H1 (cell line): ENCODE data around the gene BRIP1. TPM values are rescaled to one million over a fixed set of nuclear protein-coding genes. Genes with fewer than 3 reads are reported as not detected.

Source experiments
- CTCF ChIA-PET: fragments of 300-600 bp; sonication (Branson Sonifier 250); formaldehyde crosslinking; loops from one replicate; lab custom pipeline; 2021; ENCODE audit not compliant: partially characterized antibody; lab: Charles Lee
- POLR2A ChIA-PET: fragments of 300-600 bp; sonication (Branson Sonifier 250); formaldehyde crosslinking; loops from one replicate; lab custom pipeline; 2021; ENCODE audit warnings: inconsistent platforms; ENCODE audit not compliant: partially characterized antibody; lab: Charles Lee
- DNase-seq, 2 experiments: peaks; one replicate each; pipeline versions ENCODE4 v3.0.0 to v3.0.0-alpha.2; 2010 to 2022; ENCODE audit warnings: low spot score in 2 of 2, low read depth in 1 of 2, mixed read lengths in 1 of 2
- FAIRE-seq: peaks from 2 replicates; lab custom pipeline; 2011; peaks lifted over from hg19 to GRCh38; lab: Jason Lieb, UNC
- H2AFZ ChIP-seq: 2 replicates; pipeline ENCODE4 v1.8.1; 2012; ENCODE audit warnings: low read length, inconsistent platforms
- H2AK5ac ChIP-seq: 2 replicates; pipeline ENCODE4 v1.6.1; 2013; ENCODE audit warnings: low read depth, low read length
- H2BK120ac ChIP-seq: replicated peaks from 2 replicates; pipeline ENCODE3; 2013; ENCODE audit warnings: low read depth, low read length, inconsistent platforms
- H2BK12ac ChIP-seq: 2 replicates; pipeline ENCODE4 v1.6.1; 2013; ENCODE audit warnings: low read depth, low read length
- H2BK15ac ChIP-seq: 2 replicates; pipeline ENCODE4 v1.6.1; 2013; ENCODE audit warnings: low read length
- H2BK20ac ChIP-seq: 2 replicates; pipeline ENCODE4 v1.6.1; 2013; ENCODE audit warnings: low read length
- H2BK5ac ChIP-seq: 2 replicates; pipeline ENCODE4 v1.6.1; 2013; ENCODE audit warnings: low read depth, low read length
- H3K14ac ChIP-seq: 2 replicates; pipeline ENCODE4 v1.6.1; 2013; ENCODE audit warnings: inconsistent platforms; ENCODE audit not compliant: insufficient read length
- H3K18ac ChIP-seq: 2 replicates; pipeline ENCODE4 v1.6.1; 2013; ENCODE audit warnings: low read length; ENCODE audit errors: extremely low read depth
- H3K23ac ChIP-seq: 2 replicates; pipeline ENCODE4 v1.6.1; 2013; ENCODE audit warnings: inconsistent platforms; ENCODE audit not compliant: insufficient read length
- H3K23me2 ChIP-seq: 2 replicates; pipeline ENCODE4 v1.6.1; 2013; ENCODE audit warnings: low read depth, low read length
- H3K27ac ChIP-seq: 2 replicates; pipeline ENCODE4 v1.6.1; 2011; ENCODE audit warnings: low read depth, low read length, inconsistent platforms
- H3K27me3 ChIP-seq, 4 experiments: replicated peaks in 1 of 4; 1 replicate in 1 of 4; 2 replicates in 3 of 4; pipeline versions ENCODE4 v1.6.1 to v1.8.1; 2011 to 2013; ENCODE audit warnings: low read length in 3 of 4, mild to moderate bottlenecking in 3 of 4, inconsistent platforms in 2 of 4, mixed read lengths in 2 of 4, moderate library complexity in 1 of 4; ENCODE audit not compliant: control insufficient read depth in 3 of 4, insufficient read depth in 3 of 4; ENCODE audit errors: extremely low read depth in 1 of 4
- H3K36me3 ChIP-seq, 4 experiments: 2 replicates each; pipeline versions ENCODE4 v1.6.1 to v1.8.1; 2011 to 2013; ENCODE audit warnings: mild to moderate bottlenecking in 4 of 4, low read length in 3 of 4, moderate library complexity in 2 of 4, control low read depth in 1 of 4, inconsistent platforms in 1 of 4; ENCODE audit not compliant: insufficient read depth in 4 of 4, control insufficient read depth in 2 of 4
- H3K4ac ChIP-seq: replicated peaks from 2 replicates; pipeline ENCODE3; 2013; ENCODE audit warnings: low read length, low read depth, mixed read lengths, inconsistent platforms; ENCODE audit not compliant: insufficient read length
- H3K4me1 ChIP-seq, 4 experiments: replicated peaks in 1 of 4; 1 replicate in 1 of 4; 2 replicates in 3 of 4; pipeline versions ENCODE4 v1.6.1 to v1.8.1; 2011 to 2013; ENCODE audit warnings: low read length in 3 of 4, inconsistent platforms in 2 of 4, mixed read lengths in 1 of 4; ENCODE audit not compliant: insufficient read depth in 4 of 4, control insufficient read depth in 3 of 4
- H3K4me2 ChIP-seq, 2 experiments: 2 replicates each; pipeline versions ENCODE4 v1.6.1 to v1.8.1; 2011 to 2013; ENCODE audit warnings: low read depth in 2 of 2, low read length in 2 of 2, control low read depth in 1 of 2, inconsistent platforms in 1 of 2, mild to moderate bottlenecking in 1 of 2; ENCODE audit not compliant: insufficient read depth in 1 of 2
- H3K4me3 ChIP-seq, 4 experiments: fragments of 200-600, 300-600 bp in 1 of 4; sonication (generic), shearing (Covaris generic), sonication (Bioruptor Twin) in 1 of 4; 2 replicates each; pipeline versions ENCODE4 v1.5.1 to v1.8.1; 2011 to 2016; ENCODE audit warnings: low read length in 4 of 4, low read depth in 3 of 4, control low read depth in 2 of 4, inconsistent platforms in 2 of 4, mild to moderate bottlenecking in 2 of 4, mixed read lengths in 1 of 4, moderate library complexity in 1 of 4; ENCODE audit not compliant: insufficient read depth in 2 of 4; ENCODE audit errors: extremely low read depth in 1 of 4
- H3K56ac ChIP-seq: replicated peaks from 2 replicates; pipeline ENCODE3; 2013; ENCODE audit warnings: low read depth, mild to moderate bottlenecking, mixed read lengths, low read length, inconsistent platforms; ENCODE audit not compliant: insufficient read length
- H3K79me1 ChIP-seq: 2 replicates; pipeline ENCODE4 v1.6.1; 2013; ENCODE audit warnings: low read depth, low read length, control low read depth
- H3K79me2 ChIP-seq, 2 experiments: 2 replicates each; pipeline versions ENCODE4 v1.6.1 to v1.8.1; 2012 to 2013; ENCODE audit warnings: low read length in 2 of 2, mild to moderate bottlenecking in 2 of 2, inconsistent platforms in 1 of 2; ENCODE audit not compliant: insufficient read depth in 2 of 2, control insufficient read depth in 1 of 2
- H3K9ac ChIP-seq, 4 experiments: replicated peaks in 1 of 4; 1 replicate in 1 of 4; 2 replicates in 3 of 4; pipeline versions ENCODE4 v1.6.1 to v1.8.1; 2011 to 2013; ENCODE audit warnings: low read depth in 3 of 4, low read length in 3 of 4, control low read depth in 2 of 4, mild to moderate bottlenecking in 2 of 4, moderate library complexity in 2 of 4, inconsistent platforms in 1 of 4; ENCODE audit errors: extremely low read depth in 1 of 4
- H3K9me3 ChIP-seq, 2 experiments: 2 replicates each; pipeline versions ENCODE4 v1.6.1 to v1.8.1; 2012 to 2013; ENCODE audit warnings: mild to moderate bottlenecking in 2 of 2, moderate library complexity in 2 of 2, control low read depth in 1 of 2, inconsistent platforms in 1 of 2, low read depth in 1 of 2, low read length in 1 of 2, mixed read lengths in 1 of 2; ENCODE audit not compliant: insufficient read depth in 2 of 2
- H4K20me1 ChIP-seq, 2 experiments: replicated peaks in 1 of 2; 2 replicates each; pipeline versions ENCODE3 to v1.8.1; 2011 to 2013; ENCODE audit warnings: inconsistent platforms in 2 of 2, low read length in 2 of 2, mild to moderate bottlenecking in 1 of 2; ENCODE audit not compliant: insufficient read depth in 2 of 2, control insufficient read depth in 1 of 2
- H4K5ac ChIP-seq: 2 replicates; pipeline ENCODE4 v1.6.1; 2013; ENCODE audit warnings: low read length, low read depth, mixed read lengths, inconsistent platforms; ENCODE audit not compliant: insufficient read length
- H4K8ac ChIP-seq: 2 replicates; pipeline ENCODE4 v1.8.0; 2013; ENCODE audit warnings: mild to moderate bottlenecking, moderate library complexity, low read length, inconsistent platforms; ENCODE audit not compliant: insufficient read depth; ENCODE audit errors: extremely low read depth
- H4K91ac ChIP-seq: replicated peaks from 2 replicates; pipeline ENCODE3; 2013; ENCODE audit warnings: low read length, mixed read lengths, inconsistent platforms; ENCODE audit not compliant: insufficient read length
- BRCA1 ChIP-seq: IDR thresholded peaks from 2 replicates; pipeline ENCODE4 v1.6.1; 2012; ENCODE audit warnings: low read depth, low read length, improper control_type of control experiment
- KDM1A ChIP-seq: fragments of 200-600, 300-600 bp; sonication (generic); IDR thresholded peaks from 2 replicates; pipeline ENCODE4 v1.7.1; 2016; ENCODE audit warnings: mild to moderate bottlenecking, low read length, borderline replicate concordance
- KDM5A ChIP-seq: fragments of 200-600 bp; IDR thresholded peaks from 2 replicates; pipeline ENCODE4 v1.7.1; 2012; ENCODE audit warnings: mild to moderate bottlenecking, low read length, inconsistent platforms, mixed read lengths
- SP1 ChIP-seq: IDR thresholded peaks from 2 replicates; pipeline ENCODE4 v1.6.1; 2011; ENCODE audit warnings: low read depth, low read length
- SUZ12 ChIP-seq: fragments of 200-600 bp; sonication (generic); IDR thresholded peaks from 2 replicates; pipeline ENCODE4 v1.6.1; 2012; ENCODE audit warnings: mild to moderate bottlenecking, inconsistent platforms, low read length, moderate library complexity, mixed read lengths
- YY1 ChIP-seq: IDR thresholded peaks from 2 replicates; pipeline ENCODE4 v1.6.1; 2011; ENCODE audit warnings: low read depth, mild to moderate bottlenecking, low read length
- WGBS, 2 experiments: shearing (Covaris generic) in 1 of 2; methylation state at CpG; one replicate each; pipeline versions ENCODE4 v1.1.6 to v1.1.7; 2013 to 2015; ENCODE audit warnings: low lambda C conversion rate in 2 of 2, mixed read lengths in 2 of 2, inconsistent platforms in 1 of 2, low coverage in 1 of 2, missing lambda C conversion rate in 1 of 2; ENCODE audit not compliant: insufficient replicate concordance in 2 of 2, insufficient coverage in 1 of 2, insufficient read length in 1 of 2; ENCODE audit errors: extremely low coverage in 1 of 2, missing lambda C conversion rate in 1 of 2; 5-methylcytosine and 5-hydroxymethylcytosine counted together
- polyA plus RNA-seq, 7 experiments: library from polyadenylated mRNA; depleted of rRNA in 3 of 7; stranded (reverse) in 5 of 7; unstranded in 2 of 7; fragments of >200 nt in 5 of 7; fragments of 200-250 nt in 2 of 7; gene quantifications; 1 replicate in 5 of 7; 2 replicates in 1 of 7; 4 replicates in 1 of 7; pipeline versions ENCODE4 v1.2.1 to v1.2.3, GENCODE V29; 2011 to 2013; ENCODE audit warnings: missing spikeins in 2 of 7, mixed read lengths in 2 of 7
- total RNA-seq: library from RNA; stranded (reverse); fragmentation: NEBNext Ultra II Directional; extraction: Animal tissue kit (Norgen Biotek cat#: 25700); gene quantifications from 2 replicates; pipeline ENCODE4 v1.2.1, GENCODE V29; 2021

Gene BRIP1
- total and polyA plus RNA-seq, 2 of the 8 experiments (the other 6 are each of a cell fraction or from before 2014, with no cell fraction given) = 5.8 to 19.2 TPM

DNA sequence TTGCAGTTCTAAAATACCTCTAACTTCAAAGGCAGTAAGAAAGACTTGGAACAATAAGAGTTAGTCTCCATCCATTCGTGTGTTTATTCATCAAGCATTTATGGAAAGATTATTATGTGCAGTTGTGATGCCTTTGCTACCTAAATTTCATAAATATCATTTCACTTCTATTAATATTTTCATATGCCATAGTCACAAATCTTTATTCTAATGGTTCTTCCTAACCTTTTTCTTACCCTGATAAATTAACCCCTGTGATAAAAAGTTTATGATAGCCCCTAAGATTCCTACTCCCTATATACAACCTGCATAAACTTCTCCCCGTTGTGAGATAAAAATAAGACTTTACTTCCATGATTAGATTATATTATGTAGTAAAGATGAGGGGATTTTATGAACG lies 94.9 kb downstream of the BRIP1 start:
- H3K9me3 ChIP-seq = 0 out of 4 replicates have a peak, but pooled peaks cover 0 to 10% of the 10 kb centered on the region in 2 experiments
- H2BK12ac ChIP-seq = no peak overlapping the region
- no peak overlapping the region for H3K56ac ChIP-seq
- H3K4me3 ChIP-seq = no peak overlapping the region
- H2AFZ ChIP-seq = no peak overlapping the region
- H2BK20ac ChIP-seq = no peak overlapping the region
- DNase-seq (no peak), FAIRE-seq (no peak)
- no peak overlapping the region for H3K4ac ChIP-seq
- H3K23ac ChIP-seq = no peak overlapping the region
- 50 to 92% methylated on average over 1 to 3 of the region's 3 CpGs for WGBS, 2 experiments
- no peak overlapping the region for H2AK5ac ChIP-seq
- ChIA-PET CTCF (no interaction called here), POLR2A (no interaction called here)
- H3K79me1 ChIP-seq = no peaks in the 10 kb centered on the region
- H3K36me3 ChIP-seq = peaks cover 0 to 17% (median 7%) of the 10 kb centered on the region in 4 experiments; a peak in 2 of 8 replicates
- no peak overlapping the region for H2BK120ac ChIP-seq
- no peak overlapping the region for H3K18ac ChIP-seq
- H3K9ac ChIP-seq = no peak overlapping the region
- no peaks in the 10 kb centered on the region for H4K20me1 ChIP-seq
- H4K5ac ChIP-seq = no peak overlapping the region
- H3K23me2 ChIP-seq = no peaks in the 10 kb centered on the region
- peaks cover 0 to 3% (median 0%) of the 10 kb centered on the region in 4 experiments; a peak in 1 of 7 replicates for H3K4me1 ChIP-seq
- TF ChIP-seq SUZ12 (no peak), YY1 (no peak), SP1 (no peak), KDM5A (no peak), BRCA1 (no peak), KDM1A (no peak)
- no peak overlapping the region for H4K8ac ChIP-seq
- H3K4me2 ChIP-seq = no peak overlapping the region
- H2BK5ac ChIP-seq = no peak overlapping the region
- no peak overlapping the region for H4K91ac ChIP-seq
- H3K27ac ChIP-seq = no peak overlapping the region
- H3K14ac ChIP-seq = no peak overlapping the region
- no peaks in the 10 kb centered on the region for H3K79me2 ChIP-seq
- no peak overlapping the region for H2BK15ac ChIP-seq
- no peaks in the 10 kb centered on the region for H3K27me3 ChIP-seq
